DMS153 treated with DMSO at 0.1 percent for 48 hours (cell line): ENCODE data around the gene ZNF32.

ENCODE experiments used
- DNase-seq: peaks from one replicate; lab custom pipeline; 2025; ENCODE audit not compliant: unreplicated experiment; lab: John Stamatoyannopoulos, UW

Gene ZNF32

GRCh38 chr10:43648398-43649184, at the start of gene ZNF32:
Gene ZNF32, minus strand, starts transcription at chr10:43648881. Its CDS starts 2,748 bp downstream, at chr10:43646133.
- peak; percentile 46 for DNase-seq

GRCh38 chr10:43698156-43698555, 49.5 kb upstream of the ZNF32 start:
- DNase-seq, result no peak

- DNase-seq, result no peak
These were observed 48.3 kb upstream of the ZNF32 start for GRCh38 chr10:43696909-43697483.

- no peak for DNase-seq
These were observed 47.0 kb upstream of the ZNF32 start for GRCh38 chr10:43695730-43696129.

- DNase-seq, result no peak
These were observed 46.6 kb upstream of the ZNF32 start for GRCh38 chr10:43695321-43695720.

GRCh38 chr10:43694526-43694925, 45.8 kb upstream of the ZNF32 start:
- no peak for DNase-seq

GRCh38 chr10:43693602-43694001, 44.9 kb upstream of the ZNF32 start:
- no peak for DNase-seq

- no peak for DNase-seq
These were observed 43.6 kb upstream of the ZNF32 start for GRCh38 chr10:43692051-43692825.

- DNase-seq, result no peak
These were observed 42.8 kb upstream of the ZNF32 start for GRCh38 chr10:43691485-43691884.

- peak; percentile 33 for DNase-seq
These were observed 41.5 kb upstream of the ZNF32 start for GRCh38 chr10:43689955-43690771.

- DNase-seq, result peak; percentile 33
These were observed 40.9 kb upstream of the ZNF32 start for GRCh38 chr10:43689618-43689954.

GRCh38 chr10:43689007-43689491, 40.4 kb upstream of the ZNF32 start:
- DNase-seq, result no peak

GRCh38 chr10:43688348-43688892, 39.7 kb upstream of the ZNF32 start:
- DNase-seq, result no peak

- no peak for DNase-seq
These were observed 38.7 kb upstream of the ZNF32 start for GRCh38 chr10:43687373-43687772.

- no peak for DNase-seq
These were observed 37.7 kb upstream of the ZNF32 start for GRCh38 chr10:43686414-43686813.

GRCh38 chr10:43685744-43686143, 37.1 kb upstream of the ZNF32 start:
- no peak for DNase-seq

- no peak for DNase-seq
These were observed 35.5 kb upstream of the ZNF32 start for GRCh38 chr10:43684292-43684559.

- DNase-seq, result no peak
These were observed 35.0 kb upstream of the ZNF32 start for GRCh38 chr10:43683451-43684291.

- DNase-seq, result no peak
These were observed 34.3 kb upstream of the ZNF32 start for GRCh38 chr10:43682956-43683355.

- no peak for DNase-seq
These were observed 33.0 kb upstream of the ZNF32 start for GRCh38 chr10:43681721-43682120.
